ENCODE results near the gene NDST3.
"Not testable (repeated sequence)": the region's sequence is repeated elsewhere in the genome, so short reads cannot be mapped to it uniquely, and the experiment has no call there.

The NDST3 gene

DNA sequence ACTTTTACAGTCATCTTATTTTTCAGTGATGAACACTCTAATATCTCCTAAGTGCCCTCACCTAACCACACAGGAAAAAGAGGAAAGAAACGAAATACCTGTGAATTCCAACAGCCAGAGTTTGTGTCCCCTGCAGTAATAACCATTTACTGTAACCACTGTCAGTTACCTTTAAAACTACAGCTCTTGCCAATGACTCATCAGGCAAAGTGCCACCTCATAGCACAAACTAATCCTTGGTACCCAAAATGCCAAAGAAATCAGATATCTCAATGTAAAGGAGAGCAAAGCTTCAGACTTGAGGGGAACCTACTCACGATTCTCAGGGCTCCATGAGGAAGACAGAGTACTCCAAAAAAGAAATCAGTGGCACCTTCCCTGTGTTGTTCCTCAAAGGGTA lies 146.5 kb downstream of the NDST3 start:
- DNase-seq (ENCODE audit: low spot score), result no peak

DNA sequence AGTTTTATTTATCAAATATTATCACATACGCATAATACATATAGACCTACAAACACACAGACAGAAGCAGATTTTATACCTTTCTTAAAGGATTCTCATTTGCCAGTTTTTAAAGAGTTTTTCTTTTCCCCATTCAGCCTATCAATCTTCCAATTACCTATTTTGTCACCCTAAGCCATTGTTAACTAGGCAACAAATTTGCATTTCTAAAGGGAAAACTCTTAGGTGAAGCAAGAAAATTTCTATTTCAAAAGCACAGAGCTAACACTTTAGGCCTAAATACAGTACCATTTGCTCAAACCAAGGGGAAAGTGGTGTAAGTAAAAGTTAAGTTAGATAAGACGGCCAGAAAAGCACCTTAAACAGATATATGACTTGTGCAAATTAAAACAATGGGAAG lies 156.6 kb downstream of the NDST3 start:
- no peak for DNase-seq (ENCODE audit: low spot score)

DNA sequence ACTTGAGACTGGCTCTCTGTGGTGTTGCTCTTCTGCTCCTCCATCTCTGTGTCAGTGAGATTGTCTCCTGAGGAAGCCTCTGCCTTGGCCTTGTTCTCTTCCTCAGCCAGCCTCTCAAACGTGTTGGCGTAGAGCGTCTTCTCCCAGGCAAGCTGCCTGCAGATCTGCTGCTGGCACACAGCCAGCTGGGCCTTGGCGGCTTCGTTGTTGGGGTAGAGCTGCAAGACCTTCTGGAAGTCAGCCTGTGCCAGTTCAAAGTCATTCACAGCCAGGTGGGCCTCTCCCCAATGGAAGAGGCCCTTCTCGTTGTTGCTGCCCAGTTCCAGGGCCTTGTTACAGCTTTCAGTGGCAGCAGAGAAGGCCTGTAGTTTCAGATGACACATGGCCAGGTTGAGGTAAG lies 159.1 kb downstream of the NDST3 start:
- peak; percentile 64 for DNase-seq (ENCODE audit: low spot score)

DNA sequence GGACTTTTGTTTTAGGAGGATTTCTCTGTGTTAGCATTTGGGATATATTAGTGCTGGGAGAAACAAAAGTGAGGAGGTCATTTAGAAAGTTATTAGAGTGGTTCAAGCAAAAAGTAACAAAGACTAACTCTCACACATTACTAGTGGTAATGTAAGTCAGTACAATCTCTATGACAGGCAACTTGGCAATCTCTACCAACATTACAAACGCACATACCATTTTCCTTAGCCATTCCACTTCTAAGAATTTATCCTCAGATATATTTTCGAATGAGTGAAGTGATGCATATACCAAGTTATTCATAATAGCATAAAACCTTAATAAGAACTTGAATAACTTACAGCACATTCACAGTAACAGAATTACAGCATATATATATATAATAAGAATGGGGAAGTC lies 172.3 kb downstream of the NDST3 start:
- DNase-seq (ENCODE audit: low spot score), result no peak

DNA sequence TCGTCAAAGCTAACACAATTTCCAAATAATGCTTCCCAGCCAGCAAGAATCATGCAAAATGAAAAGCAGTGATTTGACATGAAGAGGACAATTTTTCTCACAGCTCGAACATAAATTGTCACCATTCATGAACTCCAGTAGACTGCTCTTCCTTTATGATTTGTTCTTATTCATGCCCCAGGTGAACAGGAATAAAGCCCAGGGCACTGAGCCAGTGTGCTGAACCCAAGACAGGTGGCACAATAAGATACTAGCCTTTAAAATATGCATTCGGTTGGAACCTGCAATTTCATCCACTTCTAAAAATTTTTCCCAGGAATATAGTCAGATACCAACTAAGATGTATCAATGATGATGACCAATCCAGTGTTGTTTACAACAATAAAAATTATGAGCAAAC lies 178.8 kb downstream of the NDST3 start:
- DNase-seq (ENCODE audit: low spot score), result peak; percentile 68

- DNase-seq (ENCODE audit: low spot score), result peak; percentile 64
Measured at GRCh38 chr4:118215826-118216225, 181.5 kb downstream of the NDST3 start.

DNA sequence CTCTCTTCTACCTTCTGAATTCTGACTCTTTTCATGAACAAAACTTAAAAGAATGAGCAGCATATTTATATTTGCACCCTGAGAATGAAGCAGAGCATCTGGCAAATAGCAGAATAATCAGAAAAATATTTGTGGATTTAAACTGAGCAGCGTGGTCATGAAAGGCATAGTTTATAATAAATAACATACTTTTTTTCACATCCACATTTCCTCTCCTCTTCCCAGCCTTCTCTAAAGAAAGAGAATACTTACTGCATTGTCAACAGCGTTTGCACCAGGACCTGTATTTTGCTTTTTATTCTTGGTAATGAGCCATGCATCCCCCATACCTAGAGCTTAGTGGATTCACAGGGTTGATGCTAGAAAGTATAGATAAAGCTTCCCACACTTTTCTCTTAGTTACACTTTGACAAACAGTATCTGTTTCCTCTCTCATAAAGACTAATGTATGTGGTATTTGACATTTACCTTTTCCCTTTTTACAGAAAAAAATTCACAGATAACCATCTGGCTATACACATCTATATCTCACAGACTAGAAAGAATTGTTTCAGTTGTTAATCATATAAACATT lies 187.0 kb downstream of the NDST3 start:
- DNase-seq (ENCODE audit: low spot score), result no peak

GRCh38 chr4:118224243-118224829 lies 190.1 kb downstream of the NDST3 start:
- DNase-seq (ENCODE audit: low spot score), result peak; percentile 87

DNA sequence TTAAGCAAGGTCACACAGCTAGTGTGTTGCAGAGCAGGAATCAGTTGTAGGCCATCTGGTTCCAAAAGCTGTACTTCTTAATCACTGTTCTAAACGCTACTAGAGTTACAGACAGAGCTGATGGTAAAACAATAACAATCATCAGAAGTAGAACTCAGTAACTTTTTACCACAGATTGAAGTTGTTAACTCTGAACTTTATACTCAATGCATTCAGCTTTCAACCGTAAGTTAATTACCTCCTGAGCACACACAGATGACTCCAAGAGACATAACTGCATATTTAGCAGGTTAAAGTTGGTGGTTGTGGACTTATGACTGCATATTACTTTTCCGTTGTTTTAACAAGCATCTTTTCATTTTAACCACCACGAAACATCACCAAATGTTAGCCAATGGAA lies 191.2 kb downstream of the NDST3 start:
- DNase-seq (ENCODE audit: low spot score), result no peak

GRCh38 chr4:118226311-118227010 lies 192.2 kb downstream of the NDST3 start:
- no peak for DNase-seq (ENCODE audit: low spot score)

DNA sequence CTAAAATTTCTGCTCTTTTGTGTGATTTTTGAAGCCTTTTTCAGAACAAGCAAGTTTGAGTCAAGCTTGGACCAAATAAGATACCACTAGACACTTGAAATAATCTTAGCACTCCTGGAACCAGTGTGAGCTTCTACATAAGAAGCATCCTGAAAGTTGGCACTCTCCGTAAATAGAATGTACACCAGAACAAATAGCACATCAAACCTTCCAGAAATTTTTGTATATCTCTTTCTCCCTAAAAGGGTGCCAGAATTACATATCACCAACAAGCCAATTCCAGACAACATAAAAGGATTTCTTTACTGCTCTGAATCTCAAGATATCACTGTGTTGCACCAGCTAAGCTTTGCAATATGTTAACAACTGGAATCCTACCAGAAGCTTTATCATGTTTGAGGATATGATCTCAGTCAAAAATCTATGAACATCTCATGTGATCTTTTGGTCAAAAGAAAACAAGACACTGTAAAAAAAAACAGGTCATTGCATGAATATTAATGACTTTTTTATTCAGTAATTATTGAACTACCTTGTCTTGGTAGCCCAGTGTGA lies 201.4 kb downstream of the NDST3 start:
- DNase-seq (ENCODE audit: low spot score), result no peak

DNA sequence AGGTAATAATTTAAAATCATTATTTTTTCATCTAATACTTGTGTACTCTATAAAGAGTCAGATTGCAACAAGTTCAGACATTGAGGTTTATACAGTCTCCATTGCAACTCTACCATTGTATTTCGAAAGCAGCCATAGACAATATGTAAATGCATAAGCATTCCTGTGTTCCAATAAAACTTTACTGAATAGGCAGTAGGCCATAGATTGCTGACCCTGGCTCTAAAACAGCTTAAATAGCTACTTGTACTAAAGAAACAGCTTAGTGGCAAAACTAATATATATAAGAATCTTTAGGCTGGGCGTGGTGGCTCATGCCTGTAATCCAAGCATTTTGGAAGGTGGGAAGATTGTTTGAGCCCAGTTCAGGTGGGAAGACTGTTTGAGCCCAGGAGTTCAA lies 203.2 kb downstream of the NDST3 start:
- DNase-seq (ENCODE audit: low spot score), result no peak

DNA sequence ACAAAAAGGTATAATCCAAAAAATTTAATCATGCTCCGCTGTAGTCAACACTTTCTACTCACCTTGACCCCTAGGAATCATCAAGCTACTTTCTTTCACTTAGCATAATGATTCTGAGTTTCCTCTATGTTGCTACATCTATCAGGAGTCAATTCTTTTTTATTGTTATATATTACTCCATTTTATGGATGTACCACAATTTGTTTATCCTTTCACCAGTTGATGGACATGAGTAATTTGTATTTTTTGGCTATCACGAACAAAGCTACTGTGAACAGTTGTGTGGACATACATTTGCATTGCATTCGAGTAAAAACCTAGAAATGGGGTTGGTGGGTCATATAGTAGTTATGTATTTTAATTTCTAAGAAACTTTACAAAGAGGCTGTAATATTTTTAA lies 215.6 kb downstream of the NDST3 start:
- DNase-seq (ENCODE audit: low spot score), result no peak

DNA sequence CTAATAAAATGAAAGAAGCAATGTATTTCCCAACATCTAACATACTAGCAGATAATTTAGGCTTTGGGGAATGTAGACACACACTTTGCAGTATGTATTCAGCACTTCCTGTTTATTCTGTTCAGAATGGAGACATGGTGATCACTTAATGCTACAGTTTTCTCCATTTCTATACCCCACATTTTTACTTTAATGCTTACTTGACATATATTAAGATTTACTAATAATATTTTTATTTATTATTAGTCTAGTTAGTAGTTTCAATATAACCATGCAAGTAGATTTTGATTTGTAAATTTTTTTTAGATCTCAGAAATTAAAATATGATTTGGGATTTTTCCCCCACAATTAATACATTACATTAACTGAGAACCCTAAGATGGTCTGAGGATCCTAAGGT lies 220.1 kb downstream of the NDST3 start:
- DNase-seq (ENCODE audit: low spot score), result no peak

DNA sequence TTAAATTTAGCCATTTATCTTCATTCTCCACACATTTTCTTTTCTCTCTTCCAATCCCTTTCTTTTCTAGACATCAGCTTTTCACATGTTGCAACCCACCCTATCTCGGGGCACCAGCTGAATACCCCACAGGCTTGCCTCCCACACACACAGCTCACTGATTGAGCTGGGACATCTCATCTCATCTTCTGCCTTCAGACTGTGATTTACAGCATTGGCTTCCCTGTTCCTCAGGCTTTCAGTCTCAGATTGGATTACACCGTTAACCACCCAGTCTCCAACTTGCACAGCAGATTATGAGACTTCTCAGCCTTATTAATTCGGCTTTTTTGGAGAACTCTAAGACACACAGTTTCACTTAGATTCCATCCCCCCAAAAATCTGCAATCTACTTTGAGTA lies 224.8 kb downstream of the NDST3 start:
- DNase-seq (ENCODE audit: low spot score), result no peak

- no peak for DNase-seq (ENCODE audit: low spot score)
Measured at GRCh38 chr4:118260309-118260708, 226.0 kb downstream of the NDST3 start.

GRCh38 chr4:118264096-118264495 lies 229.8 kb downstream of the NDST3 start:
- DNase-seq (ENCODE audit: low spot score), result no peak

DNA sequence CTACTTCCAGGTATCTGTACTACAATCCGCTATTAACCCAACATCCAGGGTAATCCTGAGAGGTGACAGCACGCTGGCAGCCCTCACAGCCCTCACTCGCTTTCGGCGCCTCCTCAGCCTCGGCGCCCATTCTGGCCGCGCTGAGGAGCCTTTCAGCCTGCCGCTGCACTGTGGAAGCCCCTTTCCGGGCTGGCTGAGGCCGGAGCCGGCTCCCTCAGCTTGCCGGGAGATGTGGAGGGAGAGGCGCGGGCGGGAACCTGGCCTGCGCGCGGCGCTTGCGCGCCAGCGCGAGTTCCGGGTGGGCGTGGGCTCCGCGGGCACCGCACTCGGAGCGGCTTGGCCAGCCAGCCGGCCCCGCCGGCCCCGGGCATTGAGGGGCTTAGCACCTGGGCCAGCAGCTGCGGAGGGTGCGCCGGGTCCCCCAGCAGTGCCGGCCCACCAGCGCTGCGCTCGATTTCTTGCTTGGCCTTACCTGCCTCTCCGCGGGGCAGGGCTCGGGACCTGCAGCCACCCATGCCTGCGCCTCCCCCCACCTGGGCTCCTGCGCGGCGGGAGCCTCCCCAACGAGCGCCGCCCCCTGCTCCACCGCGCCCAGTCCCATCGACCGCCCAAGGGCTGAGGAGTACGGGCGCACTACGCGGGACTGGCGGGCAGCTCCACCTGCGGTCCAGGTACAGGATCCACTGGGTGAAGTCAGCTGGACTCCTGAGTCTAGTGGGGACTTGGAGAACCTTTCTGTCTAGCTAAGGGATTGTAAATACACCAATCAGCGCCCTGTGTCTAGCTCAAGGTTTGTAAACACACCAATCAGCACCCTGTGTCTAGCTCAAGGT lies 231.2 kb downstream of the NDST3 start:
- DNase-seq (ENCODE audit: low spot score), result no peak

DNA sequence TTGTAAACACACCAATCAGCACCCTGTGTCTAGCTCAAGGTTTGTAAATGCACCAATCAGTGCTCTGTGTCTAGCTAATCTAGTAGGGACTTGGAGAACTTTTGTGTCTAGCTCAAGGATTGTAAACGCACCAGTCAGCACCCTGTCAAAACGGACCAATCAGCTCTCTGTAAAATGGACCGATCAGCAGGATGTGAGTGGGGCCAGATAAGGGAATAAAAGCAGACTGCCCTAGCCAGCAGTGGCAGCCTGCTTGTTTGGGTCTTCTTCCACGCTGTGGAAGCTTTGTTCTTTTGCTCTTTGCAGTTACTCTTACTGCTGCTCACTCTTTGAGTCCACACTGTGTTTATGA lies 231.8 kb downstream of the NDST3 start:
- DNase-seq (ENCODE audit: low spot score), result not testable (repeated sequence)

DNA sequence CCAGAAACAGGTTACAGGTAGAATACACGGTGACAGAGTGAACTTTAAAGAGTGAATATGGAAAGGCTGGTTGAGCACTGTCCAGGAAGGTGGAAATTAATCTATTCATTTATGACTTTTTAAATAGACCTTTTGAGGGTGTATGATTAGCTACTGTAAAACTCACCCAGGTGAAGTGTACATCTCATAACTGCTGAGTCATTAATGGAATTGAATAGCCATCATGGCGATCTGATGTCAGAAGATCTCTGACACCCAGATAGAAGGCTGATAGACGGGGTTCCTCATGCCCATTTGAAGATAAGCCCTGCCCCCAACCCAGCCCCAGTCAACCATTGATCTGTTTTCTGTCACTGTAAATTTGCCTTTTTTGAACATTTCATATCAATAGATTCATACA lies 234.5 kb downstream of the NDST3 start:
- no peak for DNase-seq (ENCODE audit: low spot score)

DNA sequence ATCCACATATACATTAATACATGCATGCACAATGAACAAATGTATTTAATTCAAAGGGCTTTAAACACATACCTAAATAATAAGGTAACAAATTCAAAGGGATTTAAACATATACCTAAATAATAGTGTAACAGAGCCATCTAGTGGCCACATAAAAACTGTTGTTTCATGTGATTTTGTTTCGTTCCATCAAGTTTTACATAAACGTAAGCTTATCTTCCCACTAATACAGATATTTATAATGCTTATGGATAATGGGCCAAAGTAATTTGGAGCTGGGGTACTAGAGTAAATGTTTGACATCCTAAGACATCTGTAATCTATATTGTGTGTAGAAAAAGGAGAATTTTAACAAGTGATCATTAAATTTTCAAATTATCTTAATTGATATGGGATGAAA lies 236.2 kb downstream of the NDST3 start:
- DNase-seq (ENCODE audit: low spot score), result peak; percentile 76

DNA sequence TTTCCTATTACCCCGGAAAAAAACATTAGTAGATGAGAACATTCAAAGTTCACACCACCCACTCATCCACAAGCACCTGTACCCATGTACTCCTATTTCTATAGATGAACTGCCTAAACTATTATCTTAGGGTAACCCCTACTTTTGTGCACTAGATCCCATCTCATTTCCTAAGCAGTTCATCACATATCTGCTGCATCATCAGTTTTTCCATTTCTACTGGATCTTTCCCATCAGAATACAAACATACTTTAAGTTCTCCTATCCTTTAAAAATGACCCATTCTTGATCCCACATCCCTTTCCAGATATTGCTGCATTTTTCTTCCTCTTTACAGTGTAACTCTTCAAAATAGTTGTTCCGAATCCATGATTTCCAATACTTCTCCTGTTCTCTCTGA lies 237.5 kb downstream of the NDST3 start:
- no peak for DNase-seq (ENCODE audit: low spot score)

DNA sequence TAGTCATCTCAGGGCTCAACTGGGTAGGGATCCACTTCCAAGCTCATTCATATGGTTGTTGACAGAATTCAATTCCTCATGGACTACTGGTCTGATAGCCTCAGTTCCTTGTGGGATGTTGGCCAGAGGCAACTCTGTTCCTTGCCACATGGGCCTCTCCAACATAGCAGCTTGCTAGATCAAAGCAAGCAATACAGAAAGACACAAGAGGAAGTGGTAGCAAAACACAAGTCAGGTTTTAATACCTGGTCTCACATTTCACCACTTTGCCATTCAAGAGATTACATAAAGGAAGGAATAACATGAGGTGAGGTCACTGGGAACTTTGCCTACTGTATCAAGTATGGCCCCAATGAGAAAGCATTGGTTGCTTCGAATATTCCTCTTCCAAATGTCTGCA lies 239.4 kb downstream of the NDST3 start:
- DNase-seq (ENCODE audit: low spot score), result no peak
